Measurements from ENCODE around the gene SLCO3A1.

The SLCO3A1 gene

DNA sequence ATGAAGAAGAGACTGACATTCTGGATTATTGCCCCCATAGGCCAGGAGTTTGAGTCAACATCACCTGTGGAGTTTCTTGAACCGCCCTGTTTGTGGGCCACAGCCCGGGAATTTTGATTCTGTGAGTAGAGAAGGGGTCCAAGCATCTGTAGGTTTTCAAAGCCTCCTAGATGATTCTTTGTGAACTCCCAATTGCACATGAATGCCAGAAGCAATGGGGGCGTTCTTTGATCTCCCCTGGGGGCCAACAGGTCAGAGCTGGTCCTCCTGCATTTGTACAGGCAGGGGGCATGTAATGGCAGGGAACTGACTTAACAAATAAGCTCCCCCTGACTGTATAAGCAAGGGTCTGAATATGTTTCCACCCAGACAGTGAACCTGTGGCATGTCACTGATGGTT lies 260.3 kb downstream of the SLCO3A1 start:
- Histone ChIP-seq H3K4me2 (ENCODE audit: low read length) (no peak overlapping the region), H3K27ac (no peak overlapping the region), H2AFZ (no peak overlapping the region), H3K9me3 (ENCODE audit: control insufficient read depth, low read length) (no peaks in the 10 kb centered on the region), H3K4me1 (peaks cover 13% of the 10 kb centered on the region), H3K27me3 (ENCODE audit: control insufficient read depth, insufficient read depth, low read length) (no peaks in the 10 kb centered on the region), H3K79me2 (no peaks in the 10 kb centered on the region), H3K9ac (no peak overlapping the region), H3K36me3 (ENCODE audit: control insufficient read depth, insufficient read depth, low read length) (no peaks in the 10 kb centered on the region), H3K4me3 (ENCODE audit: low read depth, low read length) (no peak overlapping the region)
- TF ChIP-seq, protein P1, sequence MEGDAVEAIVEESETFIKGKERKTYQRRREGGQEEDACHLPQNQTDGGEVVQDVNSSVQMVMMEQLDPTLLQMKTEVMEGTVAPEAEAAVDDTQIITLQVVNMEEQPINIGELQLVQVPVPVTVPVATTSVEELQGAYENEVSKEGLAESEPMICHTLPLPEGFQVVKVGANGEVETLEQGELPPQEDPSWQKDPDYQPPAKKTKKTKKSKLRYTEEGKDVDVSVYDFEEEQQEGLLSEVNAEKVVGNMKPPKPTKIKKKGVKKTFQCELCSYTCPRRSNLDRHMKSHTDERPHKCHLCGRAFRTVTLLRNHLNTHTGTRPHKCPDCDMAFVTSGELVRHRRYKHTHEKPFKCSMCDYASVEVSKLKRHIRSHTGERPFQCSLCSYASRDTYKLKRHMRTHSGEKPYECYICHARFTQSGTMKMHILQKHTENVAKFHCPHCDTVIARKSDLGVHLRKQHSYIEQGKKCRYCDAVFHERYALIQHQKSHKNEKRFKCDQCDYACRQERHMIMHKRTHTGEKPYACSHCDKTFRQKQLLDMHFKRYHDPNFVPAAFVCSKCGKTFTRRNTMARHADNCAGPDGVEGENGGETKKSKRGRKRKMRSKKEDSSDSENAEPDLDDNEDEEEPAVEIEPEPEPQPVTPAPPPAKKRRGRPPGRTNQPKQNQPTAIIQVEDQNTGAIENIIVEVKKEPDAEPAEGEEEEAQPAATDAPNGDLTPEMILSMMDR (IDR thresholded peaks at IDR 0.05) = no peak

GRCh38 chr15:92115834-92116233 lies 262.3 kb downstream of the SLCO3A1 start:
- Histone ChIP-seq H3K27me3 (ENCODE audit: control insufficient read depth, insufficient read depth, low read length) (no peaks in the 10 kb centered on the region), H3K4me3 (ENCODE audit: low read depth, low read length) (no peak overlapping the region), H3K4me1 (peaks cover 13% of the 10 kb centered on the region), H3K4me2 (ENCODE audit: low read length) (no peak overlapping the region), H3K79me2 (no peaks in the 10 kb centered on the region), H3K9ac (no peak overlapping the region), H2AFZ (no peak overlapping the region), H3K9me3 (ENCODE audit: control insufficient read depth, low read length) (no peaks in the 10 kb centered on the region), H3K36me3 (ENCODE audit: control insufficient read depth, insufficient read depth, low read length) (no peaks in the 10 kb centered on the region), H3K27ac (no peak overlapping the region)
- TF ChIP-seq, protein P1 (IDR thresholded peaks at IDR 0.05) = no peak

DNA sequence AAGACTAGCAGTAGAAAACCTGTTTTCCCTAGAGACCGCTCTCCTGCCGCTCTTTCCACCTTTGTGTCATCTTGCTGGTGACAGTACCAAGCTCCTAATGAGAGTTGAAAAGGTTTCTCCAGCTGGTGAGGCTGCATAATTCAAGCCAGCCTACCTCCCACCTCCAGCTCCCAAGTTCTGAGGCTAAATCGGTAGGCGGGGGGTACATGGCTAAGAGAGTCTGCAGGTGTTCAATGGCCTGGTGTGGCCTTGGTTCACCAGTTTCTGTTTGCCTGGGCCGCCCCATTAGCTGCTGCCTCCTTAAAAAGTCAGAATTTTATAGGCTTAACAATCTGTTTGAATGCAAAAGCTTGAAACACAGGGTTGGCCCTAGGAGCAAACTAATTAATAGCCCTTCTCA lies 262.8 kb downstream of the SLCO3A1 start:
- Histone ChIP-seq H3K27ac (no peak overlapping the region), H3K36me3 (ENCODE audit: control insufficient read depth, insufficient read depth, low read length) (no peaks in the 10 kb centered on the region), H3K4me2 (ENCODE audit: low read length) (no peak overlapping the region), H3K4me1 (peaks cover 13% of the 10 kb centered on the region), H3K79me2 (no peaks in the 10 kb centered on the region), H2AFZ (no peak overlapping the region), H3K27me3 (ENCODE audit: control insufficient read depth, insufficient read depth, low read length) (no peaks in the 10 kb centered on the region), H3K9me3 (ENCODE audit: control insufficient read depth, low read length) (no peaks in the 10 kb centered on the region), H3K4me3 (ENCODE audit: low read depth, low read length) (no peak overlapping the region), H3K9ac (no peak overlapping the region)
- TF ChIP-seq, protein P1 (IDR thresholded peaks at IDR 0.05) = no peak

DNA sequence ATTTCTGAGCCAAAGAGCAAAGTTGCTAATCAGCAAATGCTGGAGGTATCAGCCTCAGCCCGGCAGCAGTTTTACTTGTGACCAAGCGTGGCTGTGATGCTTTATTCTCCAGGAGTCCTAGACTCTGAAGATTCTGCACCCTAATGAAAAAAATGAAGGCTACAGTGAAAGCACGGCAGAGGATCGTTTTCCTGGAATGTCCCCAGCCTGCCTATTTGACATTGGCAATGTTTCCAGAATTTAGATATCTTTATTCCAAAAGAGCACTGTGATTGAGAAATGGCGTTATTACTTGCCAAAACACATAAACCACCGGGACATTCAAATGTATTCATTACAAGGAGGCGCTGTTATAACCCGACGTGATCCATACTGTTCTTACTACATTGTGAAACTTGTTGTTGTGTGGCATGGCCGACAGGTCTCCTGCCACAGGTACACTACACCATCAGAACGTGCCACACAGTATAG lies 263.8 kb downstream of the SLCO3A1 start:
- TF ChIP-seq, protein P1 (IDR thresholded peaks at IDR 0.05) = no peak
- H3K27me3 ChIP-seq (ENCODE audit: control insufficient read depth, insufficient read depth, low read length) = no peaks in the 10 kb centered on the region
- peaks cover 13% of the 10 kb centered on the region for H3K4me1 ChIP-seq
- peak overlapping the region; percentile 33 for H2AFZ ChIP-seq
- H3K4me2 ChIP-seq (ENCODE audit: low read length) = no peak overlapping the region
- H3K9ac ChIP-seq = no peak overlapping the region
- H3K27ac ChIP-seq = peak overlapping the region; percentile 19
- no peak overlapping the region for H3K4me3 ChIP-seq (ENCODE audit: low read depth, low read length)
- H3K9me3 ChIP-seq (ENCODE audit: control insufficient read depth, low read length) = no peaks in the 10 kb centered on the region
- no peaks in the 10 kb centered on the region for H3K36me3 ChIP-seq (ENCODE audit: control insufficient read depth, insufficient read depth, low read length)
- H3K79me2 ChIP-seq = no peaks in the 10 kb centered on the region

- H3K4me2 ChIP-seq (ENCODE audit: low read length) = no peak overlapping the region
- H3K4me3 ChIP-seq (ENCODE audit: low read depth, low read length) = no peak overlapping the region
- H3K4me1 ChIP-seq = peaks cover 13% of the 10 kb centered on the region
- no peaks in the 10 kb centered on the region for H3K79me2 ChIP-seq
- no peaks in the 10 kb centered on the region for H3K9me3 ChIP-seq (ENCODE audit: control insufficient read depth, low read length)
- no peak overlapping the region for H3K27ac ChIP-seq
- no peaks in the 10 kb centered on the region for H3K27me3 ChIP-seq (ENCODE audit: control insufficient read depth, insufficient read depth, low read length)
- H3K36me3 ChIP-seq (ENCODE audit: control insufficient read depth, insufficient read depth, low read length) = no peaks in the 10 kb centered on the region
- H3K9ac ChIP-seq = no peak overlapping the region
- TF ChIP-seq, protein P1 (IDR thresholded peaks at IDR 0.05) = no peak
- H2AFZ ChIP-seq = no peak overlapping the region
Measured at GRCh38 chr15:92118162-92118935, 264.8 kb downstream of the SLCO3A1 start.
